OCI-LY7 (cell line): ENCODE results near the gene CAV1. TPM values are rescaled to one million over a fixed set of nuclear protein-coding genes. Genes with fewer than 3 reads are reported as not detected.

Experiments
- BruUV-seq: library from RNA; stranded (reverse); fragments of 400-500 nt; replicated peaks from 2 replicates; lab custom pipeline; 2021; lab: Mats Ljungman, UMichigan
- CTCF ChIA-PET: fragments of 300-600 bp; sonication (Branson Sonifier 250); formaldehyde crosslinking; loops from one replicate; lab custom pipeline; 2022; ENCODE audit warnings: antibody characterized with exemption; ENCODE audit not compliant: unreplicated experiment; lab: Charles Lee
- POLR2A ChIA-PET: fragments of 300-600 bp; sonication (Branson Sonifier 250); formaldehyde crosslinking; loops from one replicate; lab custom pipeline; 2022; ENCODE audit warnings: antibody characterized with exemption; lab: Charles Lee
- DNase-seq: peaks from one replicate; pipeline ENCODE4 v3.0.0-alpha.2; 2015; ENCODE audit warnings: low spot score
- H2AFZ ChIP-seq: fragments of 200-600 bp; sonication (generic), shearing (Covaris generic); 2 replicates; pipeline ENCODE4 v1.6.1; 2014; ENCODE audit warnings: mild to moderate bottlenecking, antibody characterized with exemption, low read length, moderate library complexity
- H3K27ac ChIP-seq: fragments of 200-600 bp; sonication (generic); 2 replicates; pipeline ENCODE4 v1.5.1; 2014; ENCODE audit warnings: mixed run types, low read depth, mild to moderate bottlenecking, moderate library complexity, low read length, inconsistent platforms; ENCODE audit not compliant: poor library complexity, severe bottlenecking
- H3K36me3 ChIP-seq: fragments of 200-600 bp; sonication (generic); 2 replicates; pipeline ENCODE4 v1.6.1; 2014; ENCODE audit warnings: mild to moderate bottlenecking, antibody characterized with exemption, low read length, moderate library complexity, mixed read lengths; ENCODE audit not compliant: insufficient read depth
- H3K4me1 ChIP-seq: fragments of 200-600 bp; sonication (generic); 2 replicates; pipeline ENCODE4 v1.5.1; 2014; ENCODE audit warnings: mild to moderate bottlenecking, low read length; ENCODE audit not compliant: insufficient read depth, poor library complexity, severe bottlenecking
- H3K4me2 ChIP-seq: fragments of 200-600 bp; sonication (generic); 2 replicates; pipeline ENCODE4 v1.6.1; 2014; ENCODE audit warnings: mild to moderate bottlenecking, low read length
- H3K4me3 ChIP-seq: fragments of 200-600 bp; sonication (generic); 2 replicates; pipeline ENCODE4 v1.5.1; 2014; ENCODE audit warnings: mild to moderate bottlenecking, low read depth, low read length; ENCODE audit not compliant: poor library complexity, severe bottlenecking
- H3K79me2 ChIP-seq: fragments of 200-600 bp; sonication (generic); 2 replicates; pipeline ENCODE4 v1.6.1; 2016; ENCODE audit warnings: low read depth, mild to moderate bottlenecking, low read length, moderate library complexity, mixed read lengths; ENCODE audit not compliant: insufficient read depth
- H3K9me2 ChIP-seq: fragments of 200-600 bp; sonication (generic); 2 replicates; pipeline ENCODE4 v1.6.1; 2016; ENCODE audit warnings: mild to moderate bottlenecking, low read length, mixed read lengths; ENCODE audit not compliant: insufficient read depth
- H3K9me3 ChIP-seq: fragments of 200-600 bp; sonication (generic); 2 replicates; pipeline ENCODE4 v1.6.1; 2014; ENCODE audit warnings: mild to moderate bottlenecking, mixed run types, low read length, mixed read lengths
- H4K20me1 ChIP-seq: fragments of 200-600 bp; sonication (generic); 2 replicates; pipeline ENCODE4 v1.6.1; 2014; ENCODE audit warnings: mild to moderate bottlenecking, antibody characterized with exemption, low read length, moderate library complexity, mixed read lengths; ENCODE audit not compliant: insufficient read depth
- EZH2phosphoT487 ChIP-seq: fragments of 200-600 bp; sonication (generic); IDR thresholded peaks from 2 replicates; pipeline ENCODE4 v1.6.1; 2018; ENCODE audit warnings: low read depth, borderline replicate concordance, mild to moderate bottlenecking, mixed run types, antibody characterized with exemption, low read length, moderate library complexity, mixed read lengths
- intact Hi-C: fragments of 100-400 bp; cut with micrococcal nuclease; formaldehyde crosslinking; loops from one replicate; pipeline ENCODE4 v1.10.0; 2022; ENCODE audit not compliant: unreplicated experiment
- total RNA-seq, 2 experiments: library from RNA; depleted of rRNA in 1 of 2; stranded (reverse); fragments of >200 nt in 1 of 2; shearing (Covaris generic) in 1 of 2; gene quantifications; 2 replicates each; pipeline ENCODE4 v1.2.3, GENCODE V29; 2014 to 2022
- TF ChIP-seq, protein P1 (sequence below): fragments of 200-600 bp; sonication (generic); conservative IDR thresholded peaks from 2 replicates; pipeline ENCODE4 v1.5.1; 2014; ENCODE audit warnings: mild to moderate bottlenecking, antibody characterized with exemption, low read length, moderate library complexity, mixed read lengths

CAV1 gene
- total RNA-seq, 2 experiments from 2014 or later = not detected

GRCh38 chr7:116546916-116547315, 22.1 kb downstream of the CAV1 start:
- Histone ChIP-seq H3K79me2 (no peaks in the 10 kb centered on the region), H3K4me3 (no peak overlapping the region), H3K9me3 (no peaks in the 10 kb centered on the region), H3K9me2 (no peaks in the 10 kb centered on the region), H2AFZ (no peak overlapping the region), H4K20me1 (no peaks in the 10 kb centered on the region), H3K27ac (no peak overlapping the region), H3K36me3 (no peaks in the 10 kb centered on the region), H3K4me2 (no peak overlapping the region), H3K4me1 (no peaks in the 10 kb centered on the region)
- DNase-seq = no peak
- BruUV-seq = no TSS peak
- CTCF ChIA-PET = no interaction called here
- intact Hi-C loops = no loop called here
- no peak for TF ChIP-seq EZH2phosphoT487
- TF ChIP-seq, protein P1, sequence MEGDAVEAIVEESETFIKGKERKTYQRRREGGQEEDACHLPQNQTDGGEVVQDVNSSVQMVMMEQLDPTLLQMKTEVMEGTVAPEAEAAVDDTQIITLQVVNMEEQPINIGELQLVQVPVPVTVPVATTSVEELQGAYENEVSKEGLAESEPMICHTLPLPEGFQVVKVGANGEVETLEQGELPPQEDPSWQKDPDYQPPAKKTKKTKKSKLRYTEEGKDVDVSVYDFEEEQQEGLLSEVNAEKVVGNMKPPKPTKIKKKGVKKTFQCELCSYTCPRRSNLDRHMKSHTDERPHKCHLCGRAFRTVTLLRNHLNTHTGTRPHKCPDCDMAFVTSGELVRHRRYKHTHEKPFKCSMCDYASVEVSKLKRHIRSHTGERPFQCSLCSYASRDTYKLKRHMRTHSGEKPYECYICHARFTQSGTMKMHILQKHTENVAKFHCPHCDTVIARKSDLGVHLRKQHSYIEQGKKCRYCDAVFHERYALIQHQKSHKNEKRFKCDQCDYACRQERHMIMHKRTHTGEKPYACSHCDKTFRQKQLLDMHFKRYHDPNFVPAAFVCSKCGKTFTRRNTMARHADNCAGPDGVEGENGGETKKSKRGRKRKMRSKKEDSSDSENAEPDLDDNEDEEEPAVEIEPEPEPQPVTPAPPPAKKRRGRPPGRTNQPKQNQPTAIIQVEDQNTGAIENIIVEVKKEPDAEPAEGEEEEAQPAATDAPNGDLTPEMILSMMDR = no peak
- POLR2A ChIA-PET = interaction anchor here (0.7 kb wide), 3 partner anchors 17 to 1383 kb away, joined by 3 to 5 read pairs (median 5); no protein-coding TSS in a partner anchor

- Histone ChIP-seq H3K4me3 (no peak overlapping the region), H3K4me2 (no peak overlapping the region), H3K36me3 (no peaks in the 10 kb centered on the region), H2AFZ (no peak overlapping the region), H3K9me2 (no peaks in the 10 kb centered on the region), H3K9me3 (no peaks in the 10 kb centered on the region), H3K27ac (no peak overlapping the region), H4K20me1 (no peaks in the 10 kb centered on the region), H3K79me2 (no peaks in the 10 kb centered on the region), H3K4me1 (no peaks in the 10 kb centered on the region)
- TF ChIP-seq EZH2phosphoT487 = no peak
- TF ChIP-seq, protein P1 = no peak
- no peak for DNase-seq
- BruUV-seq = no TSS peak
- ChIA-PET POLR2A (interaction anchor here (0.7 kb wide), 1 partner anchor 17 kb away, joined by 3 read pairs; no protein-coding TSS in a partner anchor), CTCF (no interaction called here)
- intact Hi-C loops = no loop called here
Observed at GRCh38 chr7:116547347-116547746, 22.5 kb downstream of the CAV1 start.

DNA sequence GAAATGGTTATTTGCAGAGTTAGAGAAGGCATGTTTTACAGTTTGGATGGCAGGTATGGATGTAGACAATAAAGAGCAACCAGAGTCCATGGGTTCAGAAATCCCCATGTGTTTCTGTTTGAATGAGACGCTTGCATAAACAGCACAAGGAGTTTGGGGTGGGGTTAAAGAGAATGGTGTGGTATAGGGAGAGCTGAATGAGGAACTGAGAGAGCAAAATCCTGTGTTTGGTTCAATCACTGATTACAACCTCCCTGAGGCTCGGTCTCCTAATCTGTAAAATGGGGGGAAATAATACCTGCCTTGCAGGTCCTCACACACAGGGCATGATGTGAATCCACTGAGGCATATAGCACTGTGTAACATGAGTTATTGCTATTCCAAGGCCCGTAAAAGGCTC, 23.7 kb downstream of the CAV1 start:
- no peak overlapping the region for H3K4me2 ChIP-seq
- ChIA-PET POLR2A (interaction anchor here (1.0 kb wide), 1 partner anchor 15 kb away, joined by 3 read pairs; no protein-coding TSS in a partner anchor), CTCF (no interaction called here)
- no peaks in the 10 kb centered on the region for H3K4me1 ChIP-seq
- BruUV-seq = no TSS peak
- no peak overlapping the region for H3K27ac ChIP-seq
- H4K20me1 ChIP-seq = no peaks in the 10 kb centered on the region
- DNase-seq = no peak
- H3K4me3 ChIP-seq = no peak overlapping the region
- no peaks in the 10 kb centered on the region for H3K36me3 ChIP-seq
- TF ChIP-seq EZH2phosphoT487 = no peak
- TF ChIP-seq, protein P1 = no peak
- no peaks in the 10 kb centered on the region for H3K9me2 ChIP-seq
- no peaks in the 10 kb centered on the region for H3K79me2 ChIP-seq
- no peaks in the 10 kb centered on the region for H3K9me3 ChIP-seq
- intact Hi-C loops = no loop called here
- no peak overlapping the region for H2AFZ ChIP-seq
